KBM-7 (cell line): ENCODE data around the gene CCDC70.
"Not testable (repeated sequence)": the region's sequence is repeated elsewhere in the genome, so short reads cannot be mapped to it uniquely, and the experiment has no call there.

ENCODE experiments used
- DNase-seq: peaks from one replicate; pipeline ENCODE4 v3.0.0-alpha.2; 2015
- in situ Hi-C: fragments of 300-500 bp; cut with MboI; formaldehyde crosslinking; loops from 2 replicates; pipeline ENCODE4 v1.14.3; 2020; ENCODE audit warnings: low sequenced_read_pairs, low pct_unique_long_range_greater_than_20kb, mixed read lengths

CCDC70 gene

DNA sequence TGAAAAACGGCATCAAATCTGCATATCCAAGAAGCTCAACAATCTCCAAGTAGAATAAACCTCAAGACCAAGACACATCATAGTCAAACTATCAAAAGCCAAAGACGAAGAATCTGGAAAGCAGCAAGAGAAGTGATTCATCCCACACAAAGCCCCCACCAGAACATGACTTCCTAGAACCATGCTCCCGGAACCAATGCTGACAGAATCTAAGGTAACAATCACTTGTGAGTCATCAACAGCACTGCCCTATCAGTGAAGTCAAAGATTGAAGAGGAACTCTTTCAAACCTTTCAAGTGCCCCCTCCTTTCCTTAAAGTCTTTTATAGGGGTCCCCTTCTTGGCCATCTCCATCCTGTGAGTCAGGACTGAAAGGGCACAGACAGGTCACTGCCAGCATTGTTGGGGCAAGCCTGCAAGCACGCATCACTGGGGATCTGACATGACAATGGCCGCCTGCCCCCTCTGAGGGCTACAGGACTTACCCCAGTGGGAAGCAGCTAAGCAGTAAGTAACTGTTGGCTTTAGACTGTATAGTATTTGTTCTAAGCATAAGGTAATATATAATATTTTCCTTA, at the start of gene CCDC70:
CCDC70 (plus strand) TSS at position 247 of the 578 bp plus-strand sequence. CDS start 3,443 bp downstream, outside the sequence.
- no peak for DNase-seq
- in situ Hi-C loops, result no loop called here

DNA sequence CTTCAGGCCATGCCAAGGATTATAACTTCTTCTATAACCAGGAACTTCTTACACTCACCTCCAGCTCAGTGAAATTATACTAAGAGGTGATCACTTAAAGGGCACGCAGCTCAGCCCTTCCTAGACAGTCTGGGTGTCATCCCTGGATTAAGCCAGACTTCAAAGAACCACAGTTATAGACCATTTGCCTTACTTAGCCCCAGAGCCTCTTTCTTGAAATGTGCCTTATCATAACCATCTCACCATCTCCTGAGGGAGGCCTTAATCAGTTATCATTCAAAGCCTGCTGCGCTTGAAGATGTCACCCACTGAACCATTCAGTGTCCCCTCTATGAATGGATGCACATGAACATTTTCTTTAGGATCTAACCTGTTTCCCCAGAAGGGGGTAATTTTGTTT, 47.7 kb upstream of the CCDC70 start:
- no peak for DNase-seq
- in situ Hi-C loops, result loop anchor here (25.0 kb wide), 1 partner anchor 677 kb away; no protein-coding TSS in a partner anchor

DNA sequence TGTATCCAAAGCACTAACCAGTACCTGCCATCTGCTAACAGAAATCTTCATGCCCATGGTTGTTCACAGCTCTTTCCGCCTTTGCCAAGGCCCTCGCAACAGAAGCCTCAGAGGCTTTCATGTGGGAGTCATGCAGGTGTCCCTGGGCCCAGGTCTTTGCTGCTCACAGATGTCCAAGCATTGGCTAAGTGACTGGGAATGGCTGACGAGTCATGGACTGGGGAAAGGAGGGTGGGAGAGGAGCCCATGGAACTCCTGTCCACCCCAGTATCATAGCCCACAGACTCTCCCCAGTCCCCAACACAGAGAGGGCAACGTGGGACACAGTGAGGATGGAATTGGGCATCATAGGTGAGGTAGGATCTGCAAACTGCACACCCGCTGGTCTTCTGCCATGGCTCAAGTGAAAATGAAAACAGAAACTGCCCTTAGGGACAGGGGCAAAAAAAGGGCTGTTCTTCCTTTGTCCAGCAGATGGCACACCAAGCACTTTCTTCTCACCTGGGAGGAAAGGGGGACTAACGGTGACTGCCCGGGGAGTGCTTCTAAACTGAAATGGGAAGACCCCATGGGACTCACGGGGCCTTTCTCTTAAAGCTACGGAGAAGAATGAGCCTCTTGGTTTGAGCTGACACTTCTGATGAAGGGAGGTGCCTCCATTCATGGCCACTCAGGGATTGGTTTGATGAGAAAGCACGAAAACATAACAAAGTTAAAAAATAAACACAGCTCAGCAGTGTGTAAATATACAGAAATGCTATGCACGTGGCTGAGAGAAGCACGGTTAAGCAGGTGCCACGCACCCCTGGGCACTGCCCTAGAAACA, 46.7 kb upstream of the CCDC70 start:
- peak; percentile 87 for DNase-seq

DNA sequence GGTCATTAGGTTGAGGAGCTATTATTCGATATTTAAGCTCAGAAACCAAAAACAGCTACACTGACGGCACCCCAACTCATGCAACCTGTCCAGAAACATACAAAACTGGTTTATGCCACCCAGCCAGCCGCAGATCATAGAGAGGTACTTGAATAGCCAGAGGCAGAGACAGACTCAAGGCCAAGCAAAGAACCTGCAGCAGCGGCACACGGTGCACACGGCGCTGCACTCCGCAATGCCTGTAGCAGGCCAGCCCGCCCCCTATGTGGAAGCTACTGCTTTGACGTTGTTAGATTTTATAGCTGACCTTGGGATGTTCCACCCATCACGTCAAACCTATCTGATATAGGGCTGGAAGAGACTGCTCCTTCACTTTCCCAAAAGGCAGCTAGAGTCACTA, 45.9 kb upstream of the CCDC70 start:
- no peak for DNase-seq
- in situ Hi-C loops, result loop anchor here (25.0 kb wide), 1 partner anchor 679 kb away; no protein-coding TSS in a partner anchor

More for the DNA sequence above, 46.7 kb upstream of the CCDC70 start:
- in situ Hi-C loops, result loop anchor here (25.0 kb wide), 1 partner anchor 678 kb away; no protein-coding TSS in a partner anchor

DNA sequence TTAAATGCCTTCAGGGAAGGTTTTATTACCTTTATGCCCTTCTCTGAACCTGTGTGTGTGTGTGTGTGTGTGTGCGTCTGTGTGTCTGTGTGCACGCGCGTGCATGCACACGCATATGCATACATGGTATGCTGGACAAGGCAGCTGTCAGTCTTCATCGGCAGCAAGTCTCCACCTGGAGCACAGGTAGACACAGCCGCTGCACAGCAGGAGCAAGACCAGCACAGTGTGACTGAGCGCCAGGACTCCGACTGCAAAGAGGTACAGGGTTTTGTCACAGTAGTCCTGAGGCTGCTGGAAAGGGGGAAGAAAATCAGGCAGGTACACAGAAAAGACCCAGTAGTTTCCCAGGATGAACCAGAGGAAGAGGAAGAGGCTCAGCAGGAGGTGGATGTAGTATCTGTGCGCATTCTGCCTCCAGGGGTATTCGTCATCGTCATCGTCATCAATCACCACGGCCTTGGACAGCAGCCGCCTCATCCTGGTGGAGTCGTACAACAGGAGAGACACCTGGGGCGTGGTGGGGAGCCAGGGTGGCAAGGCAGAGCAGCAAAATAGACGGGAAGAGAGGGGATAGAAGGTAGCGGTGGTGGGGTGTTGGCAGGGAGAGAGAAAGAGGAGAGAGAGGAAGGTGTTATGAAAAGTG, 45.0 kb upstream of the CCDC70 start:
- no peak for DNase-seq

DNA sequence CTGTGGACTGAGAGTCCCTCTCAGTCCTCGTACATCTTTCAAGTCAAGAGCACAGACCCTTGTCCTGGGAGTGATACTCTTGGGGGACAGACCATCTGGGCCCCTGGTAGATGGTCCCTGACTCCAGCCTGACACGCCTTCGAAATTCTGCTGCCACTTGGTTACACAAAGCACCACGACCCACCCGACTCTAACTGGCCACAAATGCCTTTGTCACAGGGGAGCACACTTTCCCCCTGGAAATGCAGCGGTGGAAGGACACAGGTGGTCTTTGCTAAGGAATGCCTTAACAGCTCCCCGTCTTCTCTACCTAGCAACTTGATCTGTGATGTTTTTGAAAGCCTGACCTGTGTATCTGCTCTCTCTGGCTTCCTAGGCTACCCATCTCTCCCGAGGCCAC, 44.1 kb upstream of the CCDC70 start:
- no peak for DNase-seq
- in situ Hi-C loops, result loop anchor here (25.0 kb wide), 1 partner anchor 680 kb away; no protein-coding TSS in a partner anchor

More for the DNA sequence above, 45.0 kb upstream of the CCDC70 start:
- in situ Hi-C loops, result loop anchor here (25.0 kb wide), 1 partner anchor 679 kb away; no protein-coding TSS in a partner anchor

DNA sequence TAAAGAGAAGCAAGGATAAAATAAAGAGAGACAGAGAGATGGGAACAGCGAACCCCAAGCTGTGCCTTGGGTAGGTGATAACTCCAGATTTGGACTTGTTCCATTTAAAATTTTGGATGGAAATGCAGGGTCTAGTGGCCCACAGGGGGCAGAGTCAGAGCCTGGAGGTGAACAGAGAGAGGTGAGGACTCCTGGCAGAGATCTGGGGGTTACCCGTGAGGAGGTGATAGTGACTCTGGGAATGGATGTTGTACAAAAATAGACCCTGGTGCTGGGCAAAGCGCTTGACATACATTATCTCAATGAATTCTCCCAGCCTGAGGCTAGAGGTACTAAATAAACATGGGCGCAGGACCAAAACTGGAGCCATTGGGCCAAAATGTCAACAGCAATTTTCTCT, 43.5 kb upstream of the CCDC70 start:
- in situ Hi-C loops, result loop anchor here (25.0 kb wide), 1 partner anchor 681 kb away; no protein-coding TSS in a partner anchor
- no peak for DNase-seq

DNA sequence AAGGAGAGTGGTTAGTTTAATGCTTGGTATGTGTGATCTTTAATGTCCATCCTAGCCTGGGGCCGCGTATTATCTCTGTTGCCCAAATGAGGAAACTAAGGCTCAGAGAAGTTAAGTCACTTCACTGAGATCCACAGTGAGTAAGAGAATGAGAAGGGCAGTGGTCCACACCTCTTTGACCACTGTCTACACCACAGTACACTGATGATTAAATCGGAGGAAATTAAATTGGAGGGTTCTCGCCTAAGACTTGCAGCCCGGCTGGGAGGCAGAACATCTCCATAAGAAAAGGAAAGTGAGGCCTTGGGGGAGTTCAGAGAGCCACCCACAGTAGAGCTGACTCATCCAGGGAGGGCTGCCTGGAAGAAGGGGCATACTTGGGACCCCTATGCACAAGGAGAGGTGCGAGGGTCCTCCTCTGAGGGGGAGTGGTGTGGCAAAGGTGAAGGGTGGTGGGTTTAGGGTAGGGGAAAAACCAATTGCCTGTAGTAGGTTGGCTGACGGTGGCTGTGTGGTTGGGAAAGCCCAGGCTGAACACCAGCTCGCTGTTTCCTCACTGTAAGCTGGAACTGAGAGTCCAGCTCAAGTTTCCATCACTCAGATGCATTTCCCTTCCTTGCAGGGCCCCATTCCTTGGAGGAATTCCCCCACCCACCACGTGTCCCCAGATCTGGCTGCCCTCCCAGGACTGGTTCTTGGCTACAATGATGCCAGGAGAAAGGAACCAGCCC, 42.8 kb upstream of the CCDC70 start:
- no peak for DNase-seq
- in situ Hi-C loops, result loop anchor here (25.0 kb wide), 1 partner anchor 682 kb away; no protein-coding TSS in a partner anchor

DNA sequence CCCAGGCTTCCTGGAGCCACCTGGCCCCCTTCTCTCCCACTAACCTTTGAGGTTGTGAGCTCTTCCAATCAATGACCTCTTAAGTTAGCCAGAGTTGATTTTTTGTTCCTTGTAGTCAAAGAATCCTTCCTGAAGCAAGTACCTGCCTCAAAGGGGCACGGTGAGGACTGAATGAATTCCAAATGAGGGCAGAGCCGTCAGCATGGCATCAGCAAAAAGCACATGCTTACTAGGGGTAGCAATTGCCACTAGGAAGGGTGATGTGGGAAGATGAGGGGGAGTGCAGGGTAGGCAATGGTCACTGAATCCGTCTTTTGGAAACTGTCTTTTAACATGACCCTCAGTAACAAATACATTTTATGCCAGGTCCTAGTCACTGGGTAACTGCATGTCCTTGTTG, 42.2 kb upstream of the CCDC70 start:
- DNase-seq, result no peak
- in situ Hi-C loops, result loop anchor here (25.0 kb wide), 1 partner anchor 682 kb away; no protein-coding TSS in a partner anchor

DNA sequence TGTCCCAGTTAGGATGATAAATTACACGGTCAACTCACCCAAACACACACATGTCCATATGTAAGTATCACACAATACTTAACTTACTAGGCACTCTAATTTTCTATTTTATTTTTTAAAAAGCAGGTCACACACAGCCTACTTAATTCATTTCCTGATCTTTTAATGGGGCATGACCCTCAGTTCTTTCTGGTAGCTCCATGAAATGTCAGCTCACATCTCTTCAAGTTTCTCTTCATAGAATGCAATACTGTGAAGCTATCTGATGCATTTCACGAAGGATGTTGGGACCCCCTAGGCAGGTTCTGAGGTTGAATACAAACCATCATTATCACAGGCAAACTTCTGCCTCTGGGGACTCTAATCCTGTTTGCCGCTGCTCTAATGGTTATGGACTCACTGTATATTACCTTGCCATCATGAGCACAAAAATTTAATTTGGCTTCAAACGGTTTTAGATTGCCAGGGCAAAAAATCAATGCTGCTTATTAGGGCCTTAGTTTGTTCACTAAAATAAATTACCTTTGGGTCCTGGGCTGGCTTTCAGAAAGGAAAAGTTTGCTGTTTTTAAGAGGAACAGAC, 41.7 kb upstream of the CCDC70 start:
- in situ Hi-C loops, result loop anchor here (25.0 kb wide), 1 partner anchor 683 kb away; no protein-coding TSS in a partner anchor
- DNase-seq, result no peak

DNA sequence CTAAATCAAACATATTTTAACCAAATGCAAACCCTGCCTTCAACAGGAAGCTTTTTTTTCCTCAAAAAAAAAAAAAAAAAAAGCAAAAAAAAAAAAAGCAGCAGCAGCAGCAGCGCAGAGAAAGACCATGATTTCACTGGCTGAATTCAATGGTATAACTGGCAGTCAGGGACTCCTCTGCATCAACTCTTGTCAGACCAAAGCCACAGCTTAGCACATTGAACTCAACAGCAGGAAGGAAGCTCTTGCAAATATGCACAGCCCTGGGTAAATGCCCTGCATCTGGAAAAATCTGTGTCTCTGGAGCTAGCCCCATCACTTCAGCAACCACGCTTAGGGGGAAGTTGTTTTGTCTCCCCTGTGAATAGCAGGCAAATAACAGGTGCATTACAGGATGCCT, 40.2 kb upstream of the CCDC70 start:
- DNase-seq, result peak; percentile 71
- in situ Hi-C loops, result loop anchor here (25.0 kb wide), 1 partner anchor 684 kb away; no protein-coding TSS in a partner anchor

DNA sequence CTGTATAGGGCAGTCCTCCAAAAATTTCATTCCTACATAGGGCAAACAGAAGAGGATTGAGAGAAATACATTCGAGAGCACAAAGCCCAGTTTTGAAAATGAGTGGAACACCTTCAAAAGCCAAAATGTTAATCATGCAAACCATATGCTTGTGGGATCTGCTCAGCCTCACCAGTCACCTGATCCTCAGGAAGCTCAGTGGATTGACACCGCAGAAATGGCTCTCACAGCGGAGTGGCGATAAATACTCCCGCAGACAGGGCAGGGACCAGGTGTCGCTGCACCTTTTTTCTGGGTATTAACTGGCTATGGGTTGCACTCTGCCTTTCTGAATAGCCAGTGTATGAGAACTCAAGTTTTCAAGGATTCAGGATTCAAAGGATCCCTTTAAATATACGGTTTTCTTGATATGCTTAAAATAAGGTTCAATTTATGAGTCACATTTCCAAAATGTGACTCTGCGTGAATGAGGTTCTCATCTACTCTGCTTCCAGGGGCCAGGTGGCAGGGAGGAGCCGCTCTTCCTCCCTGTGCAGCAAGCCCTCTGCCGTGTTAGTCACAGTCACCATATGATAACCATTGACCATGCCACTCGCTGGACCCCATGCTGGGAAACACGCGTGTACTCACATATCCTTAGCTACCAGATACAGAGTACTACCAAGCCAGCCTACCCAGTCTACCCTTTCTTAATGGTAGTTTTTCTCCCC, 39.5 kb upstream of the CCDC70 start:
- in situ Hi-C loops, result loop anchor here (25.0 kb wide), 1 partner anchor 685 kb away; no protein-coding TSS in a partner anchor
- DNase-seq, result no peak

DNA sequence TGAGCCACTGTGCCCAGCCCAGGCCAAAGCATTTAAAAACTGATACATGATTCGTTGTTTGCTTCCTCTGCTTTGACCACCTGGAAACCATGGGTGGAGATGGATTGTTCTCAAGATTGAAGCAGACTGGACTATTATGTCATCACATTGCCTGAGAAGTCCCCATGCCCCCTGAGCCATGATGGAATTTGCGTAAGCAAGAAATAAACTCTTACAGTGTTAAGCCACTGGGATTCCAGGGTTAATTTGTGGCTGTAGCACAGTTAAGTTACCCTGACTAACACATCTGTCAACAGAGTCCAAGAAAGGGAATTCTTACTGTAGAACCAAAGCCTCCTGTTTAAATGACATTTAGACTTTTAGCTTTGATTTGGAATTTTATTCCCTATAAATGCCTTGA, 38.4 kb upstream of the CCDC70 start:
- in situ Hi-C loops, result loop anchor here (25.0 kb wide), 1 partner anchor 686 kb away; no protein-coding TSS in a partner anchor
- DNase-seq, result no peak

DNA sequence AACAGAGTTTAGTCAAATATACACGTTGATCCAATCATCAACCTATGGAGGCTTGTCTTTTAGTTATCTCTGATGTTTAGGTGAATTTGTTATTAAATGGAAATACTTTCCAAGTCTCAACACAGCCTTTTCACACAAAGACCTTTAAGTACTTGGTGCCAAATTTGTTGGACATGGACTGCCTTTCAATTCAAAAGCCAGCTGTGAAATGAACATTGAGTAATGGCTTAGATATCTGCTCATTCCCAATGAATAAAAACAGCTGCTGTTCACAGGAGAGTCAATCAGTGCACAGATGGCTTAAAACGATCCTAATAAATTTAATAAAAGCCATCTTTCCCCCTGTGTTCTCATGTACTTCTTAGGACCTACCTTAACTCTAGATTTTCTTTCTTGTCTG, 37.9 kb upstream of the CCDC70 start:
- no peak for DNase-seq
- in situ Hi-C loops, result loop anchor here (25.0 kb wide), 1 partner anchor 687 kb away; no protein-coding TSS in a partner anchor

DNA sequence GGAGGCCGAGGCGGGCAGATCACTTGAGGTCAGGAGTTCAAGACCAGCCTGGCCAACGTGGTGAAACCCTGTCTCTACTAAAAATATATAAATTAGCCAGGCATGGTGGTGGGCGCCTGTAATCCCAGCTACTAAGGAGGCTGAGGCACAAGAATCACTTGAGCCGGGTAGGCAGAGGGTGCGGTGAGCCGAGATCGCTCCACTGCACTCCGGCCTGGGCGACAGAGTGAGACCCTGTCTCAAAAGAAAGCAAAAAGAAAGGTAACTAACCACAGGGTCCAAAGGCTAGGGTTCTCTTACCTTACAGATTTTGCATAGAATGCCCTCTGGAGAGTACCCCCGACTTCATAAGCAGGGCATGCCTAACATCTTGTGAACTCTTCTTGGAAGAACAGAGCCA, 37.1 kb upstream of the CCDC70 start:
- in situ Hi-C loops, result loop anchor here (25.0 kb wide), 1 partner anchor 687 kb away; no protein-coding TSS in a partner anchor
- DNase-seq, result not testable (repeated sequence)

DNA sequence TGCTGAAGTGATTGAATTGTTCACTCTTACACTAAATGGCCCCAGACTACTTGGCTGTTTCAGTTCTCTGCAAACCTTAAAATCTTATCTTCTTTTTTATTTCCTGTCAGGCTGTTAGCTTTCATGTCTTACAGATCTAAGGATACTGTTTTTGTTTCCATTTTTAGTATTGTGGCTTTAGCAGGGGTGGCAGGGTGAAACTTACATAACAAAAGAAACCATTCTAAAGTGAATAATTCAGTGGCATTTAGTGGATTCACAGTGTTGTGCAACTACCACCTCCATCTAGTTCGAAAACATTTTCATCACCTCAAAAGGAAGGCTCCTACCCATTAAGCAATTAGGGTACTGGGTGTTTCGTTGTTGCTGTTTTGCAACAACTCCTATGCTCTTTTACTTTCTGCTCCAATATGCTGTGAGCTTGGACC, 36.6 kb upstream of the CCDC70 start:
- in situ Hi-C loops, result no loop called here
- peak; percentile 81 for DNase-seq

DNA sequence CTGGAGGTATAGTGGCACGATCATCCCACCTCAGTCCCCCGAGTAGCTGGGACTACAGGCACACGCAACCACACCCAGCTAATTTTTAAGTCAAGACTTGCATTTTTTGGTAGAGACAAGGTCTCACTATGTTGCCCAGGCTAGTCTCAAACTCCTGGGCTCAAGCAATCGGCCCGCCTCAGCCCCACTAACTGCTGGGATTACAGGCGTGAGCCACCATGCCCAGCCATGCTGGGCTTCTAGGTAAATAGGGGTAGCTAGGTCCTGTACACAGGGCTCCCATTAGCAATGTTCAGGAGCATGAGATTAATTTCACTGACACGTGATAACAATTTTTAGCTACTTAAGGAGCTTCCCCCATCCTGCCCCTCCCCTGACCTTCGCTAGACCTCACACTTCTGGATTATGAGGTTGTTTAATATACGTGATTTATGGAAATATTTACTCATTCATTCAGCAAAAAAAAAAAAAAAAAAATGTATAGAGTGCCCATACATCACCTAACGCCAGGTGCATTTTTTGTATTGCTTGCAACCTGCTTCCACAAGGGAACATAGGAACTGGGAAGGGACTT, 36.0 kb upstream of the CCDC70 start:
- DNase-seq, result no peak
- in situ Hi-C loops, result no loop called here
